B cell (primary cell): ENCODE results near the gene DAGLB. TPM values are rescaled to one million over a fixed set of nuclear protein-coding genes. Genes with fewer than 3 reads are reported as not detected.

Source experiments
- ATAC-seq: fragments of 200-7000 bp; cut with Tn5 transposase; one replicate; pipeline ENCODE4 v1.10.0; 2021; ENCODE audit warnings: low read depth, mild to moderate bottlenecking, moderate number of reproducible peaks, moderate library complexity
- CTCF ChIA-PET: fragments of 350-600 bp; sonication (Branson Sonifier 250); formaldehyde crosslinking; loops from one replicate; lab custom pipeline; 2021; ENCODE audit warnings: antibody characterized with exemption, inconsistent platforms; lab: Charles Lee
- POLR2A ChIA-PET: fragments of 350-600 bp; sonication (Branson Sonifier 250); formaldehyde crosslinking; loops from one replicate; lab custom pipeline; 2021; ENCODE audit warnings: antibody characterized with exemption; lab: Charles Lee
- DNase-seq: peaks from one replicate; pipeline ENCODE4 v3.0.0; 2013
- H2AFZ ChIP-seq: 2 replicates; pipeline ENCODE4 v1.6.1; 2012; ENCODE audit warnings: mild to moderate bottlenecking, low read depth, low read length; ENCODE audit not compliant: insufficient read depth, poor library complexity, severe bottlenecking
- H3K27ac ChIP-seq, 2 donors: 1 replicate in 1 of 2; 2 replicates in 1 of 2; pipeline ENCODE4 v1.5.1; 2012 to 2013; ENCODE audit warnings: low read length in 2 of 2, mild to moderate bottlenecking in 2 of 2, moderate library complexity in 1 of 2
- H3K27me3 ChIP-seq, 4 experiments: fragments of 200-600 bp in 1 of 4; sonication (generic) in 1 of 4; replicated peaks in 1 of 4; 1 replicate in 2 of 4; 2 replicates in 2 of 4; pipeline versions ENCODE4 v1.6.1 to v1.7.0; 2013 to 2016; ENCODE audit warnings: low read length in 3 of 4, mild to moderate bottlenecking in 2 of 4, mixed read lengths in 1 of 4, moderate library complexity in 1 of 4; ENCODE audit not compliant: insufficient read depth in 4 of 4, control insufficient read depth in 3 of 4; ENCODE audit errors: control extremely low read depth in 1 of 4
- H3K36me3 ChIP-seq, 2 experiments: replicated peaks in 1 of 2; 1 replicate in 1 of 2; 2 replicates in 1 of 2; pipeline versions ENCODE4 v1.6.1 to v1.7.1; 2013; ENCODE audit warnings: low read length in 1 of 2; ENCODE audit not compliant: insufficient read depth in 2 of 2, control insufficient read depth in 1 of 2; ENCODE audit errors: control extremely low read depth in 1 of 2, extremely low read depth in 1 of 2
- H3K4me1 ChIP-seq, 2 donors: fragments of 200-600 bp in 1 of 2; sonication (generic) in 1 of 2; 1 replicate in 1 of 2; 2 replicates in 1 of 2; pipeline versions ENCODE4 v1.5.1 to v1.6.1; 2013 to 2017; ENCODE audit warnings: low read length in 2 of 2; ENCODE audit not compliant: control insufficient read depth in 2 of 2, insufficient read depth in 2 of 2
- H3K4me2 ChIP-seq: replicated peaks from 2 replicates; pipeline ENCODE3; 2012; ENCODE audit warnings: mild to moderate bottlenecking, low read depth, low read length; ENCODE audit not compliant: poor library complexity, severe bottlenecking
- H3K4me3 ChIP-seq, 5 experiments: fragments of 200-600 bp in 1 of 5; sonication (generic) in 1 of 5; 1 replicate in 3 of 5; 2 replicates in 2 of 5; pipeline versions ENCODE4 v1.5.1 to v1.7.0; 2011 to 2016; ENCODE audit warnings: low read length in 4 of 5, mild to moderate bottlenecking in 4 of 5, low read depth in 2 of 5, control low read depth in 1 of 5, moderate library complexity in 1 of 5; ENCODE audit not compliant: insufficient read depth in 1 of 5; ENCODE audit errors: control extremely low read depth in 1 of 5, extremely low read depth in 1 of 5
- H3K79me2 ChIP-seq: fragments of 200-600 bp; sonication (generic); one replicate; pipeline ENCODE4 v1.6.0; 2016; ENCODE audit warnings: low read length; ENCODE audit not compliant: control insufficient read depth, insufficient read depth
- H3K9ac ChIP-seq: fragments of 200-600 bp; sonication (generic); 2 replicates; pipeline ENCODE4 v1.6.1; 2017; ENCODE audit warnings: mild to moderate bottlenecking, low read length, moderate library complexity
- H3K9me3 ChIP-seq, 3 donors: one replicate each; pipeline versions ENCODE4 v1.6.1 to v1.7.1; 2013; ENCODE audit warnings: low read length in 2 of 3; ENCODE audit not compliant: control insufficient read depth in 2 of 3, insufficient read depth in 1 of 3; ENCODE audit errors: control extremely low read depth in 1 of 3
- H4K20me1 ChIP-seq: 2 replicates; pipeline ENCODE4 v1.6.0; 2012; ENCODE audit warnings: mild to moderate bottlenecking, low read length; ENCODE audit not compliant: insufficient read depth, control insufficient read depth, poor library complexity, severe bottlenecking
- H3K27ac Mint-ChIP-seq: one replicate; pipeline ENCODE4 v1.8.0; 2021; ENCODE audit warnings: mixed read lengths
- H3K27me3 Mint-ChIP-seq: one replicate; pipeline ENCODE4 v1.8.0; 2021; ENCODE audit warnings: mixed read lengths
- H3K4me1 Mint-ChIP-seq: one replicate; pipeline ENCODE4 v1.8.0; 2021; ENCODE audit warnings: mixed read lengths
- H3K4me3 Mint-ChIP-seq: one replicate; pipeline ENCODE4 v1.8.0; 2021; ENCODE audit warnings: mixed read lengths
- H3K9me3 Mint-ChIP-seq: one replicate; pipeline ENCODE4 v1.8.0; 2022; ENCODE audit warnings: mixed read lengths; ENCODE audit not compliant: insufficient read depth
- CTCF ChIP-seq: fragments of 200-600 bp; IDR thresholded peaks from one replicate; pipeline ENCODE4 v1.8.0; 2022; ENCODE audit warnings: antibody characterized with exemption, mild to moderate bottlenecking
- EZH2 ChIP-seq: IDR thresholded peaks from 2 replicates; pipeline ENCODE4 v1.6.1; 2012; ENCODE audit warnings: borderline replicate concordance, low read depth, mild to moderate bottlenecking, moderate library complexity, low read length; ENCODE audit not compliant: insufficient read depth, poor library complexity, severe bottlenecking
- WGBS: methylation state at CpG from one replicate; pipeline ENCODE4 v1.1.5; 2013; ENCODE audit warnings: missing lambda C conversion rate; ENCODE audit not compliant: insufficient coverage; 5-methylcytosine and 5-hydroxymethylcytosine counted together
- intact Hi-C: fragments of 100-400 bp; cut with micrococcal nuclease; formaldehyde crosslinking; loops from one replicate; pipeline ENCODE4 v1.10.0; 2022
- polyA plus RNA-seq: library from polyadenylated mRNA; depleted of rRNA; stranded (reverse); fragments of >200 nt; gene quantifications from 2 replicates; pipeline ENCODE4 v1.2.3, GENCODE V29; 2012
- total RNA-seq, 2 donors: library from RNA; stranded (reverse); fragments of 120-200 nt in 1 of 2; gene quantifications; 1 replicate in 1 of 2; 2 replicates in 1 of 2; pipeline versions ENCODE4 v1.2.3 to v1.2.4, GENCODE V29; 2013 to 2022

DAGLB gene
- total and polyA plus RNA-seq, 2 donors (not counting 1 experiment from before 2014, with no cell fraction given) = 25.2 to 29.6 TPM

GRCh38 chr7:6393667-6394056, 54.1 kb downstream of the DAGLB start:
- CTCF ChIA-PET = no interaction called here
- Histone ChIP-seq H3K36me3 (peaks cover 2 to 57% of the 10 kb centered on the region in 2 experiments), H3K9ac (no peak overlapping the region), H3K27me3 (no peaks in the 10 kb centered on the region), H4K20me1 (peaks cover 57% of the 10 kb centered on the region), H3K27ac (peak overlapping the region in 1 of 2 donors; percentile 54), H3K4me1 (peaks cover 17 to 37% of the 10 kb centered on the region in 2 donors), H3K79me2 (peaks cover 99% of the 10 kb centered on the region), H3K4me3 (no peak overlapping the region), H3K4me2 (no peak overlapping the region), H3K9me3 (no peaks in the 10 kb centered on the region), H2AFZ (no peak overlapping the region)
- no peak for TF ChIP-seq EZH2
- TF ChIP-seq CTCF = no peak
- H3K27ac Mint-ChIP-seq = peak overlapping the region; percentile 34
- H3K4me1 Mint-ChIP-seq = peaks cover 42% of the 10 kb centered on the region
- no peaks in the 10 kb centered on the region for H3K9me3 Mint-ChIP-seq
- intact Hi-C loops = no loop called here
- ATAC-seq (no peak), DNase-seq (no peak)
- WGBS = 90% methylated on average over 3 of the region's 3 CpGs
- POLR2A ChIA-PET = no interaction called here
- H3K27me3 Mint-ChIP-seq = no peaks in the 10 kb centered on the region
- no peak overlapping the region for H3K4me3 Mint-ChIP-seq

GRCh38 chr7:6392712-6393666, 54.8 kb downstream of the DAGLB start:
- Histone ChIP-seq H3K4me1 (peaks cover 17 to 37% of the 10 kb centered on the region in 2 donors), H3K79me2 (peaks cover 99% of the 10 kb centered on the region), H3K36me3 (peaks cover 2 to 55% of the 10 kb centered on the region in 2 experiments), H3K4me2 (no peak overlapping the region), H3K27ac (peak overlapping the region in 1 of 2 donors; percentile 54), H3K4me3 (no peak overlapping the region), H2AFZ (no peak overlapping the region), H3K27me3 (no peaks in the 10 kb centered on the region), H3K9ac (no peak overlapping the region), H4K20me1 (peaks cover 58% of the 10 kb centered on the region), H3K9me3 (no peaks in the 10 kb centered on the region)
- H3K27ac Mint-ChIP-seq = peak overlapping the region; percentile 34
- TF ChIP-seq EZH2 = no peak
- TF ChIP-seq CTCF = no peak
- no peaks in the 10 kb centered on the region for H3K9me3 Mint-ChIP-seq
- POLR2A ChIA-PET = no interaction called here
- peaks cover 39% of the 10 kb centered on the region for H3K4me1 Mint-ChIP-seq
- H3K4me3 Mint-ChIP-seq = no peak overlapping the region
- WGBS = 83% methylated on average over 9 of the region's 11 CpGs
- H3K27me3 Mint-ChIP-seq = no peaks in the 10 kb centered on the region
- CTCF ChIA-PET = interaction anchor here (0.6 kb wide), 1 partner anchor 396 kb away, joined by 3 read pairs; no protein-coding TSS in a partner anchor
- DNase-seq (peak; percentile 68), ATAC-seq (peak; percentile 47)
- intact Hi-C loops = no loop called here
